ENCODE measurements around the gene CERS3.

Gene CERS3

GRCh38 chr15:100528833-100529428, at the start of gene CERS3:
Gene CERS3 (minus strand): TSS chr15:100528950. CDS start chr15:100501849, 27,101 bp downstream.
- Histone ChIP-seq H3K27ac (no peak within 1 kb of the TSS), H3K36me3 (no peaks in the 10 kb centered on the region), H3K4me3 (no peak within 1 kb of the TSS), H3K27me3 (peaks cover 0 to 9% of the 10 kb centered on the region in 2 donors), H3K9me3 (no peaks in the 10 kb centered on the region), H3K4me1 (peaks cover 0 to 18% (median 7%) of the 10 kb centered on the region in 4 donors)
- intact Hi-C loops (cut with DNase I; ENCODE audit: low total_unique reads), result no loop called here
- TF ChIP-seq CTCF (IDR thresholded peaks at IDR 0.05), result no peak
- no peak for DNase-seq

- intact Hi-C loops (cut with DNase I; ENCODE audit: low total_unique reads), result loop anchor here (10.0 kb wide), 1 partner anchor 639 kb away; no protein-coding TSS in a partner anchor
- Histone ChIP-seq H3K36me3 (peaks cover 12 to 29% (median 25%) of the 10 kb centered on the region in 3 donors), H3K4me3 (no peak overlapping the region), H3K27ac (no peak overlapping the region), H3K27me3 (no peaks in the 10 kb centered on the region), H3K9me3 (no peaks in the 10 kb centered on the region), H3K4me1 (no peaks in the 10 kb centered on the region)
- TF ChIP-seq CTCF (IDR thresholded peaks at IDR 0.05), result no peak
- no peak for DNase-seq
Observed at GRCh38 chr15:100573526-100573925, 44.8 kb upstream of the CERS3 start.

- Histone ChIP-seq H3K4me1 (no peaks in the 10 kb centered on the region), H3K4me3 (no peak overlapping the region), H3K27ac (no peak overlapping the region), H3K9me3 (no peaks in the 10 kb centered on the region), H3K36me3 (peaks cover 12 to 34% (median 29%) of the 10 kb centered on the region in 3 donors), H3K27me3 (no peaks in the 10 kb centered on the region)
- peak; percentile 44 to 58 for TF ChIP-seq CTCF (IDR thresholded peaks at IDR 0.05)
- DNase-seq, result no peak
- intact Hi-C loops (cut with DNase I; ENCODE audit: low total_unique reads), result loop anchor here (10.0 kb wide), 1 partner anchor 638 kb away; no protein-coding TSS in a partner anchor
Observed at GRCh38 chr15:100572362-100572983, 43.7 kb upstream of the CERS3 start.

- peaks cover 12 to 34% (median 29%) of the 10 kb centered on the region in 3 donors for H3K36me3 ChIP-seq
- H3K4me3 ChIP-seq, result no peak overlapping the region
- no peaks in the 10 kb centered on the region for H3K27me3 ChIP-seq
- no peak overlapping the region for H3K27ac ChIP-seq
- intact Hi-C loops (cut with DNase I; ENCODE audit: low total_unique reads), result loop anchor here (10.0 kb wide), 1 partner anchor 637 kb away; no protein-coding TSS in a partner anchor
- no peak for TF ChIP-seq CTCF (IDR thresholded peaks at IDR 0.05)
- DNase-seq, result no peak
- H3K4me1 ChIP-seq, result no peaks in the 10 kb centered on the region
- H3K9me3 ChIP-seq, result no peaks in the 10 kb centered on the region
Observed at GRCh38 chr15:100571592-100572167, 42.9 kb upstream of the CERS3 start.

GRCh38 chr15:100570735-100571313, 42.1 kb upstream of the CERS3 start:
- intact Hi-C loops (cut with DNase I; ENCODE audit: low total_unique reads), result loop anchor here (10.0 kb wide), 1 partner anchor 636 kb away; no protein-coding TSS in a partner anchor
- Histone ChIP-seq H3K4me3 (no peak overlapping the region), H3K4me1 (no peaks in the 10 kb centered on the region), H3K27me3 (no peaks in the 10 kb centered on the region), H3K9me3 (no peaks in the 10 kb centered on the region), H3K27ac (no peak overlapping the region), H3K36me3 (peaks cover 12 to 34% (median 34%) of the 10 kb centered on the region in 3 donors)
- no peak for TF ChIP-seq CTCF (IDR thresholded peaks at IDR 0.05)
- peak in 1 of 2 donors; percentile 27 for DNase-seq

Measured in tibial artery (tissue), 4 donors.